ENCODE measurements around the gene RNF4. TPM values are rescaled to one million over a fixed set of nuclear protein-coding genes. Genes with fewer than 3 reads are reported as not detected.

Gene RNF4
- total and polyA plus RNA-seq, 10 of the 15 experiments (the other 5 are each of a cell fraction or from before 2014, with no cell fraction given) = 34.9 to 145 (median 76.1) TPM

DNA sequence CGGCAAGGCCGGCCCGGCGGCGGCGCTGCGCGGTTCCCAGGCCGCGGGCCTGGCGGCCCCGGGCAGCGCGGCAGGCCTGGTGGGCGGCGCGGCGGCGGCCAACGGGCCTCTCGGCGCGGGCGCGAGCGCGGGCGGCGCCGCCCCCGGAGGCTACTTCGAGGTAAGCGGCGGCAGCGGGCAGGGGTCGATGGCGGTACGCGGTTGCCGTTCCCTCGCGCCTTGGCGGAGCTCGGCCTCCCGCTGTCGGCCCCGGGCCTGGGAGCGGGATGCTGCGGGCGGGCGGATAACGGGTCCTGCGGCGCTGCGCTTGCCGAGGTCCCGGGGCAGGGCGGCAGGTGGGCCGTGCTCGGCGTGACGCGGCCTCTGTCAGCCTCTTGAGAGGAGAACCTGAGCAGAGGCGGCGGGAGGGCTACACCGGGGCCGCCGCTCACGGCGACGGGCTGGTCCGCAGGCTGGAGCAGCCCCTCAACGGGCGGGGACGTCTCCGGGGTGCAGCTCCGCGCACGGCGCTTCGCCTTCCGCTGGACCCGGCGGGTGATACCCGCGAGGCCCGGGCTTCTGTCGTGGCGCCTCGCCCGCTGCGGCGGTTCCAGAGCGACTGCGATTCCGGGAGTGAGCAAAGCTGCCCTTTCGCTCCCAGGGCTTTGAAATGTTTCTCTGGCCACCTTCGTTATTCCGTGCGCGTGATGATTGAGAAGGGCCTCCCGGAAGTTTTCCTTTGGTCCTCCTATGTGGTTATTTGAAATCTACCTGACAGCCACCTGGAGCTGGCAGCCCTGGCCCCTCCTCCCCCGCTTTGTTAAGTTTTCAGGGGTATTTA lies 68.3 kb downstream of the RNF4 start (continued):
- TF ChIP-seq NR2F1 (conservative IDR thresholded peaks at IDR 0.05) (0 out of 2 replicates have a peak, but pooled peaks have one; percentile 26), BRCA1 (IDR thresholded peaks at IDR 0.05; ENCODE audit: low read depth, low read length) (no peak), MYC (IDR thresholded peaks at IDR 0.05; ENCODE audit: insufficient read depth, insufficient read length, insufficient replicate concordance, low read length, severe bottlenecking) (no peak), TAF1 (IDR thresholded peaks at IDR 0.05; ENCODE audit: borderline replicate concordance, low read depth, low read length) (peak; percentile 26; the same call in 1 of the 2 replicates), SRF (IDR thresholded peaks at IDR 0.05; ENCODE audit: low read depth in 2 of 2, low read length in 2 of 2) (no peak), SUPT20H (IDR thresholded peaks at IDR 0.05; ENCODE audit: borderline replicate concordance, control insufficient read depth, low read depth, low read length) (no peak), MYB (IDR thresholded peaks at IDR 0.05; ENCODE audit: borderline replicate concordance, low read depth, low read length) (no peak), ZSCAN29 (IDR thresholded peaks at IDR 0.05) (0 out of 2 replicates have a peak, but pooled peaks have one; percentile 26), LARP7 (IDR thresholded peaks at IDR 0.05) (peak; percentile 88), SMARCA5 (IDR thresholded peaks at IDR 0.05) (peak; percentile 82; the same call in 1 of the 2 replicates)
- TF ChIP-seq, protein P1, sequence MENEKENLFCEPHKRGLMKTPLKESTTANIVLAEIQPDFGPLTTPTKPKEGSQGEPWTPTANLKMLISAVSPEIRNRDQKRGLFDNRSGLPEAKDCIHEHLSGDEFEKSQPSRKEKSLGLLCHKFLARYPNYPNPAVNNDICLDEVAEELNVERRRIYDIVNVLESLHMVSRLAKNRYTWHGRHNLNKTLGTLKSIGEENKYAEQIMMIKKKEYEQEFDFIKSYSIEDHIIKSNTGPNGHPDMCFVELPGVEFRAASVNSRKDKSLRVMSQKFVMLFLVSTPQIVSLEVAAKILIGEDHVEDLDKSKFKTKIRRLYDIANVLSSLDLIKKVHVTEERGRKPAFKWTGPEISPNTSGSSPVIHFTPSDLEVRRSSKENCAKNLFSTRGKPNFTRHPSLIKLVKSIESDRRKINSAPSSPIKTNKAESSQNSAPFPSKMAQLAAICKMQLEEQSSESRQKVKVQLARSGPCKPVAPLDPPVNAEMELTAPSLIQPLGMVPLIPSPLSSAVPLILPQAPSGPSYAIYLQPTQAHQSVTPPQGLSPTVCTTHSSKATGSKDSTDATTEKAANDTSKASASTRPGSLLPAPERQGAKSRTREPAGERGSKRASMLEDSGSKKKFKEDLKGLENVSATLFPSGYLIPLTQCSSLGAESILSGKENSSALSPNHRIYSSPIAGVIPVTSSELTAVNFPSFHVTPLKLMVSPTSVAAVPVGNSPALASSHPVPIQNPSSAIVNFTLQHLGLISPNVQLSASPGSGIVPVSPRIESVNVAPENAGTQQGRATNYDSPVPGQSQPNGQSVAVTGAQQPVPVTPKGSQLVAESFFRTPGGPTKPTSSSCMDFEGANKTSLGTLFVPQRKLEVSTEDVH (IDR thresholded peaks at IDR 0.05; ENCODE audit: low read depth, partially characterized antibody) = no peak
- TF ChIP-seq, protein P2, sequence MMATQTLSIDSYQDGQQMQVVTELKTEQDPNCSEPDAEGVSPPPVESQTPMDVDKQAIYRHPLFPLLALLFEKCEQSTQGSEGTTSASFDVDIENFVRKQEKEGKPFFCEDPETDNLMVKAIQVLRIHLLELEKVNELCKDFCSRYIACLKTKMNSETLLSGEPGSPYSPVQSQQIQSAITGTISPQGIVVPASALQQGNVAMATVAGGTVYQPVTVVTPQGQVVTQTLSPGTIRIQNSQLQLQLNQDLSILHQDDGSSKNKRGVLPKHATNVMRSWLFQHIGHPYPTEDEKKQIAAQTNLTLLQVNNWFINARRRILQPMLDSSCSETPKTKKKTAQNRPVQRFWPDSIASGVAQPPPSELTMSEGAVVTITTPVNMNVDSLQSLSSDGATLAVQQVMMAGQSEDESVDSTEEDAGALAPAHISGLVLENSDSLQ (IDR thresholded peaks at IDR 0.05) = 0 out of 2 replicates have a peak, but pooled peaks have one; percentile 7

Measured in GM12878 (cell line).